GM19099 (cell line): Measurements from ENCODE around the gene CCDC88A.

ENCODE experiments used
- POLR2A ChIP-seq: IDR thresholded peaks from 3 replicates; pipeline ENCODE4 v1.6.1; 2011; ENCODE audit warnings: low read depth; ENCODE audit not compliant: insufficient read length; ENCODE audit errors: extremely low read depth

Gene CCDC88A

DNA sequence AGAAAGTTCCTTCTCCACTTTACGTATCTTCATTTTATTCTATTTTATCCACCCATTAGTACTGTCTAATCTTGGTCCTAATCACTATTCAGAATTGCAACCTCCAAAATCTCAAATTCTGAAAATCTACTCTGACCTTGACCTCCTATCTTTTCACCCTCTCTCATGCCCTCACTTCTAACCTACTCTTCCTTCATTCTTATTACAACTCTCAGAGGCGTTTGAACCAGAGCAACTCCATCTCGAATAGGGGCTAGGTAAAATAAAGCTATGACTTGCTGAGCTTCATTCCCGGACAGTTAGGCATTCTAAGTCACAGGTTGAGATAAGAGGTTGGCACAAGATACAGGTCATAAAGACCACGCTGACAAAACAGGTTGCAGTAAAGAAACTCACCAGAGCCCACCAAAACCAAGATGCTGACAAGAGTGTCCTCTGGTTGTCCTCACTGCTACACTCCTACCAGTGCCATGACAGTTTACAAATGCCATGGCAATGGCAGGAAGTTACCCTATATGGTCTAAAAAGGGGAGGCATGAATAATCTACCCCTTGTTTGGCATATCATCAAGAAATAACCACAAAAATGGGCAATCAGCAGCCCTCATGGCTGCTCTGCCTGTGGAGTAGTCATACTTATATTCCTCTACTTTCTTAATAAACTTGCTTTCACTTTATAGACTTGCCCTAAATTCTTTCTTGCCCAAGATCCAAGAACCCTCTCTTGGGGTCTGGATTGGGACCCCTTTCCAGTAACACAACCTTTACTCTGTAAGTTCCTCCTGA, 11.4 kb downstream of the CCDC88A start:
- no peak for TF ChIP-seq POLR2A

- TF ChIP-seq POLR2A = no peak
Measured at GRCh38 chr2:55405116-55405515, 14.5 kb downstream of the CCDC88A start.

DNA sequence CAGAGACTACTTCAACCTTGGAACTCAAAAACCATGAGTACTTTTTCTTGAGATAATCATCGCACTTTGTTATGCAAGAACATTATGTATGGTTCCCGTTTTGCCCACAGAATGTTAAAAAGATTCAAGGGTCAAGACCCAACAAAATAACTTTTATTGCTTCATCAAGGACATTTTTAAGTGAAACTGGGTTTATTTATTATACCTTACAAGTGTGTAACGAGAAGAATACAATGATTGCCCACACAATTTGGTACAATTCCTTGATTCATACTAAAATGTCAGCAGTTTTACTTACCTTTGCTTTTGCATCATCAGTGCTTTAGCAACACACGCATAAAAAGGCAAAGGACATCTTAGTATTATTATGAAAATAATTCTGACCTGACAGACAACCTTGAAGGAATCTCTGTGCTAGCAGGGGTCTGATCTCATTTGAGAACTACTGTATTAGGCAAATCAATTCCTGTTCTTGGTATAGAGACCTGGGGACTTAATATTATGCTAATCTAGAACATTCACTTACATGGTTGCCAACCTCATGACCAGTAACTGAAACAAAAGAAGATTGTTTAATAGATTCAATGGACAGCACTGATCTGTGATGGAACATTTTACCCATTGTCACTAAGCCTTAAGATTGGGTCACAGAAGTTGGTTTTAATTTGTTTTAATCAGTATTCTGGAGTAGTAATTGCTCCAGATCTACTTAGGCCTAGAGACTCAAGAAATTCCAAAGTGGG, 16.2 kb downstream of the CCDC88A start:
- TF ChIP-seq POLR2A = no peak

DNA sequence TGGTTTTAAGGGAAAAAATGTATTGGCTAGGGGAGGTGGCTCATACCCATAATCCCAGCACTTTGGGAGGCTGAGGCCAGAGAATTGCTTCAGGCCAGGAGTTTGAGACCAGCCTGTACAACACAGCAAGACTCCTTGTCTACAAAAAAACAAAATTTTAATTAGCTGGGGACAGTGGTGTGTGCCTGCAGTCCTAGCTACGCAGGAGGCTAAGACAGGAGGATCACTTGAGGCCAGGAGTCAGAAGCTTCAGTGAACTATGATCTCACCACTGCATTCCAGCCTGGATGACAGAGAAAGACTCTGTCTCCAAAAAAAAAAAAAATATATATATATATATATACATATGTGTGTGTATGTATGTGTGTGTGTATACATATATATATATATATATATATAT, 18.5 kb downstream of the CCDC88A start:
- no peak for TF ChIP-seq POLR2A

- no peak for TF ChIP-seq POLR2A
Measured at GRCh38 chr2:55400332-55400731, 19.3 kb downstream of the CCDC88A start.

DNA sequence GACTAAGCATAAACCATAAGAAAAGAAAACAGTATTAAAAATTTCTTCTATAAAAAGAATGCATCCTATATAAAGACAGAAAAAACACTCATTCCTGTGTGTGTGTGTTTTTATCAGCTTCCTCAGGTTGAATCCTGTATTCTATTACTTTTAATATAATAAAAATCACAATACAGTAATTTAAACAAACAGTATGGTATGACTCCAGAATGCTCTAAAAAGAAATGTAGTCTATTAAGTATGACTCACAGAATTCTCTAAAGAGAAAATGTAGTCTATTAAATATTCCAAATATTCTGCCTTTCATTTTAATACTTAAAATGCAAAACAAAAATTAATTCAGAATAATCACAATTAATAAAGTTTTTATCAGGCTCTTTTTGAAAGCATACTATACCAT, 19.8 kb downstream of the CCDC88A start:
- no peak for TF ChIP-seq POLR2A

- TF ChIP-seq POLR2A = no peak
Measured at GRCh38 chr2:55395724-55396605, 23.7 kb downstream of the CCDC88A start.

GRCh38 chr2:55391615-55392242, 27.9 kb downstream of the CCDC88A start:
- no peak for TF ChIP-seq POLR2A

- TF ChIP-seq POLR2A = no peak
Measured at GRCh38 chr2:55391155-55391554, 28.5 kb downstream of the CCDC88A start.

- TF ChIP-seq POLR2A = no peak
Measured at GRCh38 chr2:55384786-55385185, 34.9 kb downstream of the CCDC88A start.

GRCh38 chr2:55371376-55371775, 48.3 kb downstream of the CCDC88A start:
- TF ChIP-seq POLR2A = no peak

DNA sequence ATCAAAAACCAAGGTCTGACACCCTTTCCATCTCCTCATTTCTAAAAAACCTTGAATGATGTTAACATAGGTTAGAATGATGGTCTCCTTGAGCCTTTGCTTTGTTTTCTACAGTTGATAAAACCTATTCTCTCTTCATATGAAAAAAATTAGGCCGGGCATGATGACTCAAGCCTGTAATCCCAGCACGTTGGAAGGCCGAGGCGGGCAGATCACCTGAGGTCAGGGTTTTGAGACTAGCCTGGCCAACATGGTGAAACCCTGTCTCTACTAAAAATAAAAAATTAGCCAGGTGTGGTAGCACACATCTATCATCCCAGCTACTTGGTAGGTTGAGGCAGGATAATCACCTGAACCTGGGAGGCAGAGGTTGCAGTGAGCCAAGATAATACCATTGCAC, 49.4 kb downstream of the CCDC88A start:
- TF ChIP-seq POLR2A = no peak

DNA sequence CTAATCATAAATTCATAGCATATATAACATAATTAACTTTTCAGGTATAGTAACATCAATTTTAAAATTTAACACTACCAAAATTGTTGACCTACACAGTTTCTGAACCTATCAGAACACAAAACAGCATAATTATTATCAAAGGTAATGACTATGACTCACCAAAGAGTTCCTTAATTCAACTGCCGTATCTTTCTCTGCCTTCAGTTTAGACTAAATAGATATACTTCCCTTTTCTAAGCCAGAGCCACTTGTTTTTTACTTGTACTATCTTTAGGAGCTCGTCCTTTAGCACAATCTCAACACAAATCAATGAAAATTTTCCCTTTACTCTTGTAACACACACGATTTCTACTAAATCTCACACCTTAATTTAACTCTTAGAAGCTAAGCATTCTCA, 54.4 kb downstream of the CCDC88A start:
- no peak for TF ChIP-seq POLR2A

GRCh38 chr2:55364189-55365055, 55.2 kb downstream of the CCDC88A start:
- no peak for TF ChIP-seq POLR2A

- TF ChIP-seq POLR2A = no peak
Measured at GRCh38 chr2:55363636-55364035, 56.0 kb downstream of the CCDC88A start.
